Effector memory CD8-positive, alpha-beta T cell (primary cell): Measurements from ENCODE around the gene SSH2.
A peak's percentile ranks its signal among the peaks of the same experiment; 100 is the strongest.

ENCODE experiments used
- ATAC-seq: fragments of 150-1000 bp; cut with Tn5 transposase; replicated peaks from 2 replicates; pipeline ENCODE4 v1.10.0; 2021; ENCODE audit warnings: mild to moderate bottlenecking, moderate library complexity
- DNase-seq, 3 experiments: peaks; one replicate each; pipeline ENCODE4 v3.0.0; 2021
- H3K27ac Mint-ChIP-seq, 2 donors: one replicate each; pipeline ENCODE4 v1.8.0; 2022; ENCODE audit warnings: mild to moderate bottlenecking in 2 of 2, mixed read lengths in 2 of 2, moderate library complexity in 2 of 2
- H3K27me3 Mint-ChIP-seq, 2 donors: one replicate each; pipeline ENCODE4 v1.8.0; 2022; ENCODE audit warnings: mixed read lengths in 2 of 2
- H3K36me3 Mint-ChIP-seq: one replicate; pipeline ENCODE4 v1.8.0; 2022; ENCODE audit warnings: mild to moderate bottlenecking, moderate library complexity, mixed read lengths; ENCODE audit not compliant: insufficient read depth
- H3K4me1 Mint-ChIP-seq, 2 donors: one replicate each; pipeline ENCODE4 v1.8.0; 2022; ENCODE audit warnings: low read depth in 2 of 2, mixed read lengths in 2 of 2
- H3K4me3 Mint-ChIP-seq, 2 donors: one replicate each; pipeline ENCODE4 v1.8.0; 2022; ENCODE audit warnings: mild to moderate bottlenecking in 2 of 2, mixed read lengths in 2 of 2, moderate library complexity in 2 of 2
- H3K9me3 Mint-ChIP-seq, 2 donors: one replicate each; pipeline ENCODE4 v1.8.0; 2022; ENCODE audit warnings: mixed read lengths in 2 of 2

The SSH2 gene

DNA sequence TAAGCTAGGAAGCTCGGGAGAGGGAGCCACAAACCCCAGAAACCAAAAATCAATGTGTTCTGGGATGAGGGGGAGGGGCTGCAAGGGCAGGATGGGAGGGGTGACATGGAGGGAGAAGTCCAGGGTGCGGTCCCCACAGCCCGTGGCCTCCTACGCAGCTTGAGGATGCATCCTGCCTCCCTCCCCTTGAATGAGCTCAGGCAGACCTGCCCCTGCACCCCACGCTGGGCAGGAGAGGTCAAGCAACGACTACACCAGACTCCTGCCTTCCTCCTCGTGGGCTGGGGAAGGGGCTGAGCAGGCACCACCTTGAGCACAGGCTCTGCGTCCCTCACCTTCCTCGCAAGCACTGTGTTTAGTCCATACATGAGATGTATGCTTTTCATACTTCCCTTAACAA, 333.2 kb downstream of the SSH2 start:
- Mint-ChIP-seq H3K4me1 (peaks cover 4 to 11% of the 10 kb centered on the region in 2 donors), H3K4me3 (no peak overlapping the region), H3K36me3 (peaks cover 8% of the 10 kb centered on the region), H3K9me3 (no peaks in the 10 kb centered on the region), H3K27ac (no peak overlapping the region), H3K27me3 (no peaks in the 10 kb centered on the region)
- DNase-seq: no peak
- ATAC-seq: no peak

- no peak overlapping the region for H3K27ac Mint-ChIP-seq
- ATAC-seq (no peak), DNase-seq (no peak)
- H3K27me3 Mint-ChIP-seq: no peaks in the 10 kb centered on the region
- H3K9me3 Mint-ChIP-seq: no peaks in the 10 kb centered on the region
- peaks cover 8% of the 10 kb centered on the region for H3K36me3 Mint-ChIP-seq
- H3K4me1 Mint-ChIP-seq: peaks cover 4 to 18% of the 10 kb centered on the region in 2 donors
- no peak overlapping the region for H3K4me3 Mint-ChIP-seq
These were observed 333.9 kb downstream of the SSH2 start for GRCh38 chr17:29595943-29596774.

GRCh38 chr17:29595107-29595942, 334.7 kb downstream of the SSH2 start:
- no peaks in the 10 kb centered on the region for H3K27me3 Mint-ChIP-seq
- H3K9me3 Mint-ChIP-seq: no peaks in the 10 kb centered on the region
- H3K36me3 Mint-ChIP-seq: peaks cover 6% of the 10 kb centered on the region
- H3K4me3 Mint-ChIP-seq: no peak overlapping the region
- no peak overlapping the region for H3K27ac Mint-ChIP-seq
- H3K4me1 Mint-ChIP-seq: peaks cover 7 to 25% of the 10 kb centered on the region in 2 donors
- ATAC-seq (no peak), DNase-seq (no peak)

- Mint-ChIP-seq H3K27ac (no peak overlapping the region), H3K4me3 (peak overlapping the region; percentile 65 to 74), H3K9me3 (no peaks in the 10 kb centered on the region), H3K36me3 (peaks cover under 1% of the 10 kb centered on the region), H3K4me1 (peaks cover 13 to 30% of the 10 kb centered on the region in 2 donors), H3K27me3 (no peaks in the 10 kb centered on the region)
- DNase-seq (no peak), ATAC-seq (no peak)
These were observed 335.4 kb downstream of the SSH2 start for GRCh38 chr17:29594519-29595090.

- no peaks in the 10 kb centered on the region for H3K9me3 Mint-ChIP-seq
- H3K36me3 Mint-ChIP-seq: no peaks in the 10 kb centered on the region
- no peaks in the 10 kb centered on the region for H3K27me3 Mint-ChIP-seq
- H3K4me1 Mint-ChIP-seq: peaks cover 13 to 30% of the 10 kb centered on the region in 2 donors
- no peak for DNase-seq
- H3K27ac Mint-ChIP-seq: no peak overlapping the region
- H3K4me3 Mint-ChIP-seq: peak overlapping the region; percentile 65 to 74
- ATAC-seq: no peak
These were observed 336.2 kb downstream of the SSH2 start for GRCh38 chr17:29593591-29594518.

- no peak for DNase-seq
- peak within 1 kb of the TSS; percentile 79 to 80 for H3K4me3 Mint-ChIP-seq
These were observed 337.0 kb downstream of the SSH2 start, which contains the start of gene ANKRD13B for GRCh38 chr17:29592850-29593551. TSS of gene ANKRD13B (plus strand) at chr17:29593132. CDS start at chr17:29593622, 490 bp downstream.

DNA sequence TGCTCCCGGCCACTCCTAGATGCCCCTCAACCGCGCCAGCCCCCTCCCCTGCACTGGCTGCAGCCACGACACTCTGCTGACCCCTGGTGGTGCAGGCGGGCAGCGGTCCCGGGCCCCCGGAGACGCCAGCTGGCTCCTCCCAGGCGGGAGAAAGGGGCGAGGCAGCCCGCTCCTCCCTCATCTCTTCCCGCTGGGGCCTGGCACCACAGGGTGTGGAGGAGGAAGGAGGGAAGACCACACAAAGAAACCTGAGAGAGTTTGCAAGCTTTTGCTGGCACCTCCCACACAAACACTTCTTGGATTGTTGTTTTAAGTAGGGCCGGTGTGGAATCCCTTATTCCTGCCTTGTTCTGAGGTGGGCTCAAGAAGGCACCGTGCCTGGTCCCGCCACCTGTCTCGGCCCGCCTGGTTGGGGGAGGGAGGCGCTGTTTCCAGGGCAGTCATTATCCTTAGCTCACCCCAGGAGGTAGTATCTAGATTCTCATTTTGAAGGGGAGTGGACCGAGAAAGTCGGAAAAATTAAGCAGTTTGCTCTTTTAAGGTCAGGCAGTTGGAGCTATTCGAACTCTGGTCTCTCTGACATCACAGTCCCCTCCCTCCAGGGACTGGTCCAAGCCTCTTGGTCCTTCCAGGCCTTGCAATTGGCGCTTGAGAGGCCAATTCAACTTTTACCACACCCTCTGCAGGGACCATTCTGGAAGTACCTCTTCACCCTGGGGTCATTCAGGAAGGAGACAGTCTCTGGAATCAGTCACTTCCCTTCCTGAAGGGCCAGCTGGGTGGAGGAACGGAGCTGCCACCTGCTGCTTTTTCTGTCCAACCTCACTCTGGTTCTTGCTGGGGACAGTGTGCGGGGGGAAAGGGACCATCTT, 338.1 kb downstream of the SSH2 start:
- DNase-seq (peak; percentile 67 to 75 (median 71)), ATAC-seq (peak; percentile 29)
- no peak overlapping the region for H3K27ac Mint-ChIP-seq
- no peaks in the 10 kb centered on the region for H3K9me3 Mint-ChIP-seq
- H3K4me1 Mint-ChIP-seq: peaks cover 27 to 46% of the 10 kb centered on the region in 2 donors
- peak overlapping the region; percentile 79 to 80 for H3K4me3 Mint-ChIP-seq
- H3K36me3 Mint-ChIP-seq: peaks cover 4% of the 10 kb centered on the region
- no peaks in the 10 kb centered on the region for H3K27me3 Mint-ChIP-seq

More at GRCh38 chr17:29592850-29593551, 337.0 kb downstream of the SSH2 start, which contains the start of gene ANKRD13B:
- peak; percentile 10 for ATAC-seq
- Mint-ChIP-seq H3K9me3 (no peaks in the 10 kb centered on the region), H3K36me3 (peaks cover 4% of the 10 kb centered on the region), H3K27me3 (no peaks in the 10 kb centered on the region), H3K27ac (no peak within 1 kb of the TSS), H3K4me1 (peaks cover 19 to 36% of the 10 kb centered on the region in 2 donors)

GRCh38 chr17:29591146-29591736, 338.8 kb downstream of the SSH2 start:
- Mint-ChIP-seq H3K36me3 (peaks cover 4% of the 10 kb centered on the region), H3K27ac (no peak overlapping the region), H3K4me3 (peak overlapping the region; percentile 79 to 80), H3K9me3 (no peaks in the 10 kb centered on the region), H3K4me1 (peaks cover 33 to 51% of the 10 kb centered on the region in 2 donors), H3K27me3 (no peaks in the 10 kb centered on the region)
- DNase-seq (no peak), ATAC-seq (no peak)

DNA sequence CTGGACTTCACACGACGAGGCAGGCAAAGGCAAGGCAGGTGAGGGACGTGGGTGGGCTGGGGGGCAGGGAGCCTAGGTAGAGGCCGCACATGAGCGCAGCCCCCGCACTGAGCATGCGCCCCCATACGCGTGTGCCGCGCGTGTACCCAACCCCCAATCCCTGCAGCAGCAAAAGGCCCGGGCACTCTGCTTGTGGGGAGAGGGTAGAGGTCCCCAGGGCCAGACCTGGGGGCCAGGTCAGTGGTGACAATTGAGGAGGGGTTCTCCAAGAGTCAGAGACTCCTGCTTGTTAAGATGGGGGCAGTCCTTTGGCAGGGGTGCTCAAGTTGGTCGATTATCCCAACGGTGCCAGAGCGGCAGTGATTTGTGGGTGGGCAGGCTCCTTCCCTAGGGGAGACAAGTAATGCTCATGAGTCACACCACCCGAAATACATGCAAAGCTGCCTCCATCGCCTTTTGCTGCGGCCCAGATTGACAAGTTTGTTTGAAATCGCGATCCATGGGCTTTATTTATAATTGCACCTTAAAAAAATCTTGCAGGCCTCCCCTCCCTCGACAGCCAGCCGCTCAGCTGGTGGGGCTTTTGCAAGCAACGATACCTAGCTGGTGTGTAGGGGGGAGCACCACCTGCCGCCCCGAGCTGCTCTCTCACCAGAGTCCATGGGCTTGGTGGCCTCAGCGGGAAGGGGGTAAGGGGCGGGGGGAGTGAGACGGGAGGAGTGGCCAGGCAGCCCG, 339.4 kb downstream of the SSH2 start:
- H3K4me3 Mint-ChIP-seq: peak overlapping the region; percentile 79 to 80
- H3K36me3 Mint-ChIP-seq: peaks cover 8% of the 10 kb centered on the region
- H3K9me3 Mint-ChIP-seq: no peaks in the 10 kb centered on the region
- ATAC-seq (no peak), DNase-seq (no peak)
- peak overlapping the region in 1 of 2 donors; percentile 55 for H3K27ac Mint-ChIP-seq
- H3K4me1 Mint-ChIP-seq: peaks cover 40 to 54% of the 10 kb centered on the region in 2 donors
- no peaks in the 10 kb centered on the region for H3K27me3 Mint-ChIP-seq

- peak within 1 kb of the TSS; percentile 88 to 93 for H3K4me3 Mint-ChIP-seq
- no peaks in the 10 kb centered on the region for H3K9me3 Mint-ChIP-seq
- H3K27ac Mint-ChIP-seq: peak within 1 kb of the TSS; percentile 86 to 89
- ATAC-seq (peak; percentile 77), DNase-seq (peak; percentile 74 to 84 (median 77))
- peaks cover 41 to 60% of the 10 kb centered on the region in 2 donors for H3K4me1 Mint-ChIP-seq
- no peaks in the 10 kb centered on the region for H3K27me3 Mint-ChIP-seq
- peaks cover 8% of the 10 kb centered on the region for H3K36me3 Mint-ChIP-seq
These were observed 340.3 kb downstream of the SSH2 start, which contains the start of gene GIT1 for GRCh38 chr17:29589524-29590410. TSS of gene GIT1 (minus strand) at chr17:29589648. CDS start at chr17:29589378, 270 bp downstream.
